CD4-positive, alpha-beta T cell treated with Interleukin-17A for 4 hours (primary cell): ENCODE results near the gene FUBP3.

Experiments used
- DNase-seq: peaks from one replicate; pipeline ENCODE4 v3.0.0-alpha.2; 2020; ENCODE audit warnings: mixed read lengths

The FUBP3 gene

DNA sequence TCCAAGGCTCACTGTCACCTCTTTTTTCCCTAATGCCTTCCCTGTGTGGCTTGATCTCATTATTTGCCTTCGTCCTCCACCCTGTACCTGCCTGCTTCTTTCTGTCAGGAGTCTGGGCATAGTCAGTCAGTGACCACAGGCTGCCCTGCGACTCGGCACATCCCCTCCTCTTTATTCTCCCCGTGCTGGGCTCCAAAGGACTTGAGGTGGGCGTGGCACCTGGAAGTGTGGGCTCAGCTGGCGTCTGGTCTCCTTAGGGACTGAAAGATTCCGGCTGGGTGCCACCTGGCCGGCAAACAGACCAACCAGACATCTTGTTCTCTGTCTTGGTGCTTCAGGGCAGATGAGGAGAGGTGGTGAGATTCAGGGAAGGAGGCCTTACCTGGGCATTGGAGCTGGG lies 55.4 kb downstream of the FUBP3 start:
- no peak for DNase-seq

DNA sequence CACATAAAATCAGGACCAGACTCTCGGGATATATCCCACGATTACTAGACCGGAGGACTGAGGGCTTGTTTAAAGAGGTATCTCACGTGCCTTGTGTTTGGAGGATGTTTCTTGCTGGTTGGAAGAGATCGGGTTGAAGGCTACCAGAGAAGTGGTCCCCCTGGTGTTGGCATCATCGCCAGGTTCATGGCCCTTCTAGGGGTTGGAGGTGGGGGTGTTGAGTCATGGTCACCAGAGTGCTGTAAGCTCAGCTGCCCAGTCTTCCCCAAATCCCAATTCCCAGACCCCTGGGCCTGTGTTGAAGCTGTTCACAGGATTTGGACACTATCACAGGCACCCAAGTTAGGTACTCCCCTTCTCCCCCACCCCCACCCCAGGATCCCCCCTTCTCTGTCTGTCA lies 55.9 kb downstream of the FUBP3 start:
- DNase-seq, result no peak

DNA sequence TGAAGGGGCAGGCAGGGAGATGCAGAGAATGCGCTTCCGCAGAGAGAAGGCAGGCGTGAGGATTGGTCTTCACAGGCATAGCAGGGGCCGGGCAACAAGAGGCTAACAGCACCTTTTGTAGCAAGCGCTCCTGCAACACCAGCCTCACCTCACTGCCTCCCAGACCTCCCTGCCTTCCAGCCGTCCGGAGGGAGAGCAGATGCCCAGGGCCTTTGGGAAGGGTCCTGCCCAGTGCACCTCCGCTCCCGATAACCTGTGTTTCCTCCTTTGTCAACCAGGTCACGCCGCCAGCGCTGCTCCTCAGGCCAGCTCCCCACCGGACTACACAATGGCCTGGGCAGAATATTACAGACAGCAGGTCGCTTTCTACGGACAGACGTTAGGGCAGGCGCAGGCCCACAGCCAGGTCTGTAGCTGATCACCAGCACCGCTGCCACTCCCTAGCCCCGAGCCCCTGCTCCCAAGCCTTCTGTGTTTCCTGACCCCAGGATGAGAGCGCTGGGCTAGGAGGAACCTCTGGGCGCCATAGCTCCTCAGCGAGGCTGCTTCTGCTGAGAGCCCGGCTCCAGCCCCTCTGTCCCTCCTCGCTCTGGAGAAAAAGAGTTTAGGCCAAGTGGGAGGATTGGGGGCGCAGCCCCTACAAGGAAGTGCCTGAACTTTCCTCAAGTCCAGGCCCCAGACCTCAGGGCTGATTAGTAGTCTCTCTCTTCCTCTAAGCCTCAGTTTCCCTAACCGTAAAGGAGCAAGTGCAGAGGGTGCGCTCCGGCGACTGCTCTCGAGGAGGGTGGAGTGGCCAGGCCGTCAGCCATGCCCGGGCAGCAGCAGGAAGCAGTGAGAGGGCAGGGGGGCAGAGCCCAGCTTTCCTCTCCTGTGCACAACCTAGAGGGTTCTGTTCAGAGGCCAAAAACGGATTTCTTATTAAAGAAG lies 56.6 kb downstream of the FUBP3 start:
- no peak for DNase-seq

DNA sequence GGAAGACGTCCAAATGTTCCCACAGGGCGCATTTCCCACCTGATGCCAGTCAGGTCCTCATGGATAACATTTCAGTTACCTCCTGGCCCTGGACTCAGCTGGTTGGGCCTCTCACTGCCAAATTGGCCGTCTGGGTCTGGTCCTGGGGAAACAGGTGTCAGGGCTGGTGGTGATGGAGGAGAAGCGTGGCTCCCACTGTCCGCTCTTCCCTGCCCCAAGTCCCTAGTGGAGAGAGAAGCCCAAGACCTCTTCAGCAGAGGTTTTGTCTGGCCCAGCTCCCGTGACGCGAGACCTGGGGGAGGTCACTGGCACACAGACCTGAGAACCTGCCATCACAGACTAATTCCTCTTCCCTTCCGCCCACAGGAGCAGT lies 57.3 kb downstream of the FUBP3 start:
- DNase-seq, result no peak

GRCh38 chr9:130638284-130639123 lies 59.1 kb downstream of the FUBP3 start:
- no peak for DNase-seq

DNA sequence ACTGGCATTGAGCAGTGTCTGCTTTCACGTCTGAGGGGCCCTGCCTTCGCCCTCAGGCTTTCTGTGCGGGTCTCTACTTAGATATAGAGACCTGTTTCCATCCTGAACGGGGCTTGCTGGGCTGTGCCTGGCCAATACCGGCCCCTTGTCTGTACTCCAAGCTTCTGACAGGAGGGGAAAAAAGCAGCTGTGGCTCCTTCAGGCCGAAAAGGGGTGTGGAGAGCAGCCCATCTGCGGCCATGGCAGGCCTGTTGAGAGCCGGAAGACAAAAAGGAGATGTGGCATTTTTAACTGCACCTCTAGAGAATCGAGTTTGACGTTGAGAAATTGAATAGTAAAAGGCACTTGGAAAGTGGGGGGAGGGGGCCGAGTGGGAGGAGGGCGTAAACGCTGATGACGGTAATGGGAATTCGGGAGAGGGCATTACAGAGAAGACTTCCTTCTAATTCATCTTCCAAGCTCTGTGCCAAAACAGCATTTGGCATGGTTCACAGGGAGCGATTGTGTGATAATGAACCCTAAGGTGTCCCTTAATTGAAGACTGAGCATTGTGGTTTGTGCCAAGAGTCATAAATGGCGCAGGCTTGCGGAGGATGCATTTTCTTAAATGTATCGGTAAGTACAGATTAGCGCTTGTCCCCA lies 59.9 kb downstream of the FUBP3 start:
- DNase-seq, result no peak

- no peak for DNase-seq
These were observed 60.6 kb downstream of the FUBP3 start for GRCh38 chr9:130639866-130640555.

DNA sequence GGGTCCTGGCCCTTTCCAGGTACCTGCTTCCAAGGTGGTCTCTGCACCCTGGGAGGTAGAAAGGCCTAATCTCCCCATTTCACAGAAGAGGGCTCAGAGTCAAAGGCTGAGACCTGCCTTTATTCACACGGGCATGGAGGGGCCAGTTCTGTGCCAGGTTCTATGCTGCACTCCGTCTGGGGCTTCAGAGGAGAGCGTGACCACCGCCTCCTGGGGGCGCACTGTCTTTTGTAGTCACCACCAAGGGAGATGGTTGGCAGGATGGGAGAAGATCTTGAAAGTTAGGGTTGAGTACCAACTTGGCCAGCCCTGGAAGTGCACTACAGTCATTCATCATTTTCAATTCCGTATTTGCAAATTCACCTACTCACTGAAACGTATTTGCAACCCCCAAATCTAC lies 61.3 kb downstream of the FUBP3 start:
- no peak for DNase-seq

DNA sequence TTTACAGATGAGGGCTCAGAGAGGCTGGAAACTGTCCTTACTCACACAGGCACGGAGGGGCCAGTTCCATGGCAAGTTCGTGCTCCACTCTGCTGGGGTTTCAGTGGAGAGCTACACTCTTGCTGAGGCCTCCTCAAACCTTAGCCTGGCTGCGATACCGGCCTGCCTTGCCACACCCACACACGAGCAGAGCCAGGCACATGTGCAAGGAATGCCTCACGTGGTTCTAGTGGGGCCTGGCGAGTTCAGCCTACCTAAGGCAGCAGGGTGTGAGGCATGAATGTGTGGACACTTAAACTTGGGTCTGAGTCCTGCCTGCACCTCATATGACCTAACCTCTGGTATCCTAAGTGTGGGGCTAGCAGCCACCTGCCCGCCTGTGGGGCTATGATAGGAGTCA lies 63.5 kb downstream of the FUBP3 start:
- DNase-seq, result no peak

GRCh38 chr9:130651221-130651620 lies 71.8 kb downstream of the FUBP3 start:
- DNase-seq, result no peak

GRCh38 chr9:130651752-130652151 lies 72.4 kb downstream of the FUBP3 start:
- no peak for DNase-seq

GRCh38 chr9:130654879-130655278 lies 75.5 kb downstream of the FUBP3 start:
- no peak for DNase-seq

DNA sequence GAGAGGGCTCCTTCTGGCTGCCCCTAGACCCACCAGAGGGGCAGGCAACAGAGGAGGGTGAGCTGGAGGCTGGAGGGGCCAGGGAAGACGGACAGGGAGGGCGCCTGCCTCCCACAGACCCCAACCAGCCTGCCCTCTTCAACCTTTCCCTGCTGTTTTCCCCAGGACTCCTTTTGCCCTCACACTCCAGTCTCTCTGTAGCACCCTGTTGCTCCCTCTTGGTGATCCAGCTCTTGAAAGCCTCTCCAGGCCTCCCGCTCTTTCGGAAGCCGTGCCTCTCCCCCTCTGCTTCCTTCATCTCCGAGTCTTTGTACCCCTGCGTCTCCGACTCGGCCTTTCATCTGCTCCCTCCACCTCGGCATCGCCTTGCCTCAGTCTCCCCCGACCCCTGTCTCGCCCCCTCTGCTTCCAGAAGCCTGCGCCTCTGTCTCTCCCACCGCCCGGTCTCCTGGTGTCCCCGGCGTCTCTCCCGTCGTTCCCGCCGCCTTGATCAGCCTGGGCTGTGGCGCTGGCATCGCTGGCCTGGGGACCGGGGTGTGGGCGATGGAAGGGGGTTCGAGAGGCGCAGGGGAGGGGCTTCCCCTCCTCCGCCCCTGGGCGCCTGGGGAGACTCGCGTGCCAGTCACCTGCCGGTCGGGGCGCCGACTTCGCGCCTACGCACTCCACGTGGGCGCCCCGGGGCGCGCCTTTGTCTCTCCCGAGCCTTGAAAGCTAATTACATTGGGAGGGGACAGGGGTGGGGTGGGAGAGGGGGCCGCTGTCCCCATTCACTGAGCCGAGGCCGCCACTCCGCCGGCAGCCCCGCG lies 79.7 kb downstream of the FUBP3 start:
- DNase-seq, result no peak

- DNase-seq, result no peak
These were observed 80.4 kb downstream of the FUBP3 start for GRCh38 chr9:130659699-130660248.

- no peak for DNase-seq
These were observed 80.9 kb downstream of the FUBP3 start for GRCh38 chr9:130660326-130660682.

GRCh38 chr9:130660683-130661450 lies 81.5 kb downstream of the FUBP3 start:
- DNase-seq, result no peak

- DNase-seq, result no peak
These were observed 82.2 kb downstream of the FUBP3 start for GRCh38 chr9:130661451-130662098.

- no peak for DNase-seq
These were observed 83.0 kb downstream of the FUBP3 start for GRCh38 chr9:130662099-130662969.

DNA sequence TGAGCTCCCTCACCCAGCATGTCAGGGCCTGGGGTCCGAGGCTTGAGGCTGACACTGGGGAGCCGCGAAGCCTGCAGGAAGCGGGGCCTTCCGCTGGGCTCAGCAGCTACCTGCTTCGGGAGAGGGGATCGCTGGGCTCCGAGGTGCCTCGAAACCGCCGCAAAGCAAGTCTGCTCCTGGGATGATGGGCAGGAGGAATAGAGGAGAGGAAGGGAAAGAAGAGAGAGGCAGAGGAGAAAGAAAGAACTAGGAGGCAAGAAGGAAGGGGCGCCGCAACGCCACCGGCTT lies 83.5 kb downstream of the FUBP3 start:
- DNase-seq, result no peak
